ENCODE results near the gene AAK1.

The AAK1 gene

GRCh38 chr2:69482471-69482870 lies 161.1 kb downstream of the AAK1 start:
- TF ChIP-seq, protein P1, sequence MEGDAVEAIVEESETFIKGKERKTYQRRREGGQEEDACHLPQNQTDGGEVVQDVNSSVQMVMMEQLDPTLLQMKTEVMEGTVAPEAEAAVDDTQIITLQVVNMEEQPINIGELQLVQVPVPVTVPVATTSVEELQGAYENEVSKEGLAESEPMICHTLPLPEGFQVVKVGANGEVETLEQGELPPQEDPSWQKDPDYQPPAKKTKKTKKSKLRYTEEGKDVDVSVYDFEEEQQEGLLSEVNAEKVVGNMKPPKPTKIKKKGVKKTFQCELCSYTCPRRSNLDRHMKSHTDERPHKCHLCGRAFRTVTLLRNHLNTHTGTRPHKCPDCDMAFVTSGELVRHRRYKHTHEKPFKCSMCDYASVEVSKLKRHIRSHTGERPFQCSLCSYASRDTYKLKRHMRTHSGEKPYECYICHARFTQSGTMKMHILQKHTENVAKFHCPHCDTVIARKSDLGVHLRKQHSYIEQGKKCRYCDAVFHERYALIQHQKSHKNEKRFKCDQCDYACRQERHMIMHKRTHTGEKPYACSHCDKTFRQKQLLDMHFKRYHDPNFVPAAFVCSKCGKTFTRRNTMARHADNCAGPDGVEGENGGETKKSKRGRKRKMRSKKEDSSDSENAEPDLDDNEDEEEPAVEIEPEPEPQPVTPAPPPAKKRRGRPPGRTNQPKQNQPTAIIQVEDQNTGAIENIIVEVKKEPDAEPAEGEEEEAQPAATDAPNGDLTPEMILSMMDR (IDR thresholded peaks at IDR 0.05; ENCODE audit: low read depth, low read length, missing control alignments), result no peak
- DNase-seq (ENCODE audit: low read depth), result no peak
- no peak overlapping the region for H3K4me3 ChIP-seq (ENCODE audit: low read depth, low read length)

GRCh38 chr2:69481421-69481820 lies 162.1 kb downstream of the AAK1 start:
- DNase-seq (ENCODE audit: low read depth), result no peak
- TF ChIP-seq, protein P1 (IDR thresholded peaks at IDR 0.05; ENCODE audit: low read depth, low read length, missing control alignments), result no peak
- no peak overlapping the region for H3K4me3 ChIP-seq (ENCODE audit: low read depth, low read length)

- TF ChIP-seq, protein P1 (IDR thresholded peaks at IDR 0.05; ENCODE audit: low read depth, low read length, missing control alignments), result no peak
- DNase-seq (ENCODE audit: low read depth), result no peak
- no peak overlapping the region for H3K4me3 ChIP-seq (ENCODE audit: low read depth, low read length)
These were observed 165.9 kb downstream of the AAK1 start for GRCh38 chr2:69477627-69478026.

GRCh38 chr2:69474688-69475087 lies 168.9 kb downstream of the AAK1 start:
- no peak overlapping the region for H3K4me3 ChIP-seq (ENCODE audit: low read depth, low read length)
- TF ChIP-seq, protein P1 (IDR thresholded peaks at IDR 0.05; ENCODE audit: low read depth, low read length, missing control alignments), result no peak
- no peak for DNase-seq (ENCODE audit: low read depth)

DNA sequence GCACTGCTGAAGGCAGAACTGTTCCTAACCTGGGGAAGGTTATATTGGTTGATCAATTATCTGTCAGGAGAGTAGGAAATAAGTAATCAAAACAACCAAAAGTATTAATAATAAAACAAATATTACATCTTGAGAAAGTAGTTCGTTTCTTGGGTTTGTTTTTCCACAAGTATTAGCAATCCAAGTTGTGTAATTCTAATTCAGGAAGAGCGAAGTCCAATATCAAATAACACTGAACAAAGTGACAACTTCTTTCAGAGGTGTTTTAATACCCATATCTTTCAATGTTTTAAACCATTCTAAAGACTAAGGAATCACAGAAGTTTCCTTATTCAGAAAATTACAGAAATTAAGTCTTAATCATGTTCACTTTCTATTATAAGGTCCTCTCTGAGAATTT lies 171.7 kb downstream of the AAK1 start:
- TF ChIP-seq, protein P1 (IDR thresholded peaks at IDR 0.05; ENCODE audit: low read depth, low read length, missing control alignments), result no peak
- no peak for DNase-seq (ENCODE audit: low read depth)
- no peak overlapping the region for H3K4me3 ChIP-seq (ENCODE audit: low read depth, low read length)

- no peak for DNase-seq (ENCODE audit: low read depth)
- no peak overlapping the region for H3K4me3 ChIP-seq (ENCODE audit: low read depth, low read length)
- TF ChIP-seq, protein P1 (IDR thresholded peaks at IDR 0.05; ENCODE audit: low read depth, low read length, missing control alignments), result no peak
These were observed 172.6 kb downstream of the AAK1 start for GRCh38 chr2:69470911-69471310.

DNA sequence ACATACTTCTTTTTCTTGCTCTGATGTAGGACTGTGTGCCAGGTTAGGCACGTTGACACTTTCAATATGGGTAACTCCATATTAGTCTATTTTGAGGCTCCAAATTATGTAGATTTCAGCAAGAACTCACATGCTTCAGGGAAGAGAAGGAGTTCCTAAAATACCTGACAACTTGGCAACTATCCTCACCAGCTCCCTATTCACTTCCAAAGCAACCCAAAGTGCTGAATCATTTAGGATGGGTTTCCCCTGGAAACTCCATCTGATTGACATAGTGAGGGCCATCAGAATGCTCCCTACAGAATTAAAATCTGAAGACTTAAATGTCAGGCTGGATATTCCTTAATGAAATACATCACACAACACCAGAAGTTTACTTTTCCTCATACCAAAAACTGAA lies 173.8 kb downstream of the AAK1 start:
- no peak for DNase-seq (ENCODE audit: low read depth)
- TF ChIP-seq, protein P1 (IDR thresholded peaks at IDR 0.05; ENCODE audit: low read depth, low read length, missing control alignments), result no peak
- H3K4me3 ChIP-seq (ENCODE audit: low read depth, low read length), result no peak overlapping the region
